Stimulated activated CD4-positive, alpha-beta T cell treated with anti-CD3 and anti-CD28 coated beads, Interleukin-12 subunit alpha, Interleukin-12 subunit beta, amount 100 ng/mL, for 4 hours (primary cell): Measurements from ENCODE around the gene PSMD8.
A peak's percentile ranks its signal among the peaks of the same experiment; 100 is the strongest.

Experiments used
- DNase-seq: peaks from one replicate; pipeline ENCODE4 v3.0.0-alpha.2; 2020

Gene PSMD8

GRCh38 chr19:38412961-38413360 is 38.6 kb downstream of the PSMD8 start:
- no peak for DNase-seq

GRCh38 chr19:38413416-38413815 is 39.0 kb downstream of the PSMD8 start:
- DNase-seq: no peak

DNA sequence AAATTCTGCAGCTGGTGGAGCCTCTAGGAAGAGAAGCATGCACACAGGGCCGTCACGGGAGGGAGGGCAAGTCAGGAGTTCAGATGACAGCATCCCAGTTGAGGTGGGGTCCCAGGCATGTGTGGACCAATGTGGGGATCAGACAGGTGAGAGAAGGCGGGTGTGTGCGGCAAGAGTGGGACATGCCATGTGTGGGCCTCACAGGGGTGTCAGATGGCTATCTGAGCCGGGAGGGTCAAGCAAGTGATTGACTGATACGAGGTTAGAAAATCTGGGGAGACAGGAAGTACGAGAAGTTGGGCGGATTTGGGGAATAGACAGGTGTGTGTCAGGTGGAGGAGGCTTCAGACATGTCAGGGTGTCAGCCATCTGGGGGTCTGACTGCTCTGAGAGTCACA is 42.8 kb downstream of the PSMD8 start:
- no peak for DNase-seq

DNA sequence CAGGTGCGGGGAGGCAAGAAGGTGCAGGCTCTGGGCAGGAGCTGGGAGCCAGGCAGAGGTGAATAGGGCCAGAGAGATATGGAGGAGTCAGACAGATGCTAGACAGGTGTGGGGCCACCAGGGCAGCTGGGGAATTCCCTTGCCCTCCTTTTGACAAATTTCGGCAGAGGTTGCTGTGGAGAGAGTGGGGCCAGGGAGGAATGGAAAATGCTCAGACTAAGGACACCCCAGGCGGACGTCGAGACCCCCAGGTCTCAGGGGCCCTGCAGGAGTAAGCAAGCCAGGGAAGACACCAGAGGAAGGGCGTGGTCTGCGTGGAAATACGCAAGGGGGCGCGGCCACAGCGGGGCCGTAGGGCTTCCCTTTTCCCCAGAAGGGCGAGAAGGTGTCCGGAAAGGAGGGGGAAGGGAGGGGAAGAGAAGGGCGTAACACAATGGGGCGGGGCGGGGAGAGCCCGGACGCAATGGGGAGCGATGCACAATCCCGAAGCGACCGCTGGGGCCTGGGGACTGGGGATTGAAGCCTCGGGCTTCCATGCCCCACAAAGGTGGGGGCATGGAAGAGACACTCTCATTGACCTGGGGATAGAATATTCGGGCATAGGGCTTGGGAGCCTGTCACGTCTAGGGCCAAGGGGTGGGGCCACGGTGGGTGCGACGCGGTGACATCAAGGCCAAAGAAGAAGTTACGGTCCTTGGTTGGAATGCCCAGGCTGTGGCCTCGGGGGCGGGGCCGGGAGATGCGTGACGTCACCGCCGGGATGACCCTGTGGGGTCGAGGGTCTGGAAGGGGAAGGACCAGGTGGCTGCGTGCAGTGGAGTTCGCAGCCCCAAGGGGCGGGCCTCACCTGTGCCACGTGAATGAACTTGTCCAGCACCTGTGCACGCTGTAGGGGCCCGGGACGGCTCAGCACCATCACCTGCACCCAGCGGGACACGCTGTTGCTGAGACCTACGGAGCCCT is 43.5 kb downstream of the PSMD8 start:
- peak; percentile 57 for DNase-seq

DNA sequence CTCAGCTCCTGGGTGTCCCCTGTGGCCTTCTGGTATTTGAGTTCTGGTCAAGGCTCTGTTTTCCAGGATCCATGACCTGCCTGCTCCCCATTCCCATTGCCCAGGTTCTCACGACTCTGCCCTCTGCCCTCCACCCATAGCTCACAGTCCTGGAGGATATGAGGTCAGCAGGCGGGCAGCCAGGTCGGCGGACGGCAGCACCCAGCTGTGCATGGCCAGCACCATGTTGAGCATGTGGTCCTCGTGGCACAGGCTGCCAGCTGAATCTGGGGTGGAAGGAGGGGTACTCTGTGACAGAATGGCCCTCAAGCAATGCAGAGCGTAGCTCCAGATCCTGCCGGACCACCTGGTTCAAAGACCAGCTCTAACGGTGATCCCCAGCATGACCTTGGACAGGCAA is 46.6 kb downstream of the PSMD8 start:
- DNase-seq: no peak

- DNase-seq: no peak
Observed at GRCh38 chr19:38421856-38422255, 47.5 kb downstream of the PSMD8 start.

DNA sequence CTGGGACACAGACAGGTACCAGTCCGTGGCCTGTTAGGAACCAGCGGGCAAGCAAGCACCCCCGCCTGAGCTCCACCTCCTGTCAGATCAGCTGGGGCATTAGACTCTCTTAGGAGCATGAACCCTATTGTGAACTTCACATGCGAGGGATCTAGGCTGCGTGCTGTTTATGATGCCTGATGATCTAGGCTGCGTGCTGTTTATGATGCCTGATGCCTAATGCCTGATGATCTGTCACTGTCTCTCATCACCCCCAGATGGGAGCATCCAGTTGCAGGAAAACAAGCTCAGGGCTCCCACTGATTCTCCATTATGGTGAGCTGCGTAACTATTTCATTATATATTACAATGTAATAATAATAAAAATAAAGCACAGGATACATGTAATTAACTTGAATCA is 48.1 kb downstream of the PSMD8 start:
- DNase-seq: no peak

- DNase-seq: no peak
Observed at GRCh38 chr19:38424272-38424671, 49.9 kb downstream of the PSMD8 start.

GRCh38 chr19:38425222-38425809 is 50.9 kb downstream of the PSMD8 start:
- no peak for DNase-seq

- DNase-seq: peak; percentile 49
Observed at GRCh38 chr19:38425810-38426466, 51.6 kb downstream of the PSMD8 start, which contains the start of gene RASGRP4. Gene RASGRP4, minus strand, starts transcription at chr19:38426219. Its CDS starts 128 bp downstream, at chr19:38426091.

GRCh38 chr19:38427035-38427677 is 52.8 kb downstream of the PSMD8 start:
- peak; percentile 33 for DNase-seq

DNA sequence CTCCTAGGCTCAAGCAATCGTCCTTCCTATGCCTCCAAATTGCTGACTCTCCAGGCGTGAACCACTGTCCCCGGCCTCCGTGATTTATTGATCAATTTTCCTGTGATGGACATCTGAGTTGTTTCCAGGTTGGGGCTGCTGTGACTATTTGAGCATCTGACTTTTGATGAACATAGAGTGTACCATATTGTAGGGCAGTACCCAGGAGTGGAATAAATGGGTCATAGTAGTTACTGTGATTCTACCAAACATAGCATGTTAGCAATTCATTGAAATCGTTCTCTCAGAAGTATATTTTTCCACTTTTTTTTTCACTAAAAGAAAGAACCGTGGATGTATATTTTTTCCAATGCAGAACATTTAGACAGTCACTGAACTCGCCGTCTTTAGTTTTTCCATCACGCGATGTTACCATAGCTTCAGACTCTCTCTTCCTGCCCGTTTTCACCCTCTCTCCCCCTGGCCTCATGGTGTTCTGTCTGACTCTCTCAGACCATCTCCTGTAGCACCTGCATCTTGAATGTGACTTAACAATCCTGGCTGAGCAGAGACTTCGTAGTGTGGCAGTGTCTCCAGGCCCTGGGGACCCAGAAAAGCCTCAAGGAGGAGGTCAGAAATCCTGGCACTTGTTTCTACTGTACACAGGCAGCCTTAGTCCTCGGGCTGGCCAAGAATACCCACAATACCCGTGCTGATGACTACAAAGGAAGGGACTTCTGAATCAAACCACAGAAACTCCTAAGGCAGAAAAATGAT is 54.9 kb downstream of the PSMD8 start:
- peak; percentile 29 for DNase-seq

DNA sequence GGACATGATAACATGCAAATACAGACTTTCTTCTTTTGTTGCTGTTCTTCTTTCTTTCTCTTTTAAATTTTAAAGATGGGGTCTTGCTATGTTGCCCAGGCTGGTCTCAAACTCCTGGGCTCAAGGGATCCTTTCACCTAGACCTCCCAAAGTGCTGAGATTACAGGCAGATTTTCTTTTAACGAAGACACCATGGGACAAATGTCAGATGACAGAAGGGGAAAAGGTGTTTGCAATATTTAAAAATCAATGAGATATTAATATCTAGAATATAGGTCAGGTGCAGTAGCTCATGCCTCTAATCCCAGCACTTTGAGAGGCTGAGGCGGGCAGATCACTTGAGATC is 55.4 kb downstream of the PSMD8 start:
- no peak for DNase-seq

DNA sequence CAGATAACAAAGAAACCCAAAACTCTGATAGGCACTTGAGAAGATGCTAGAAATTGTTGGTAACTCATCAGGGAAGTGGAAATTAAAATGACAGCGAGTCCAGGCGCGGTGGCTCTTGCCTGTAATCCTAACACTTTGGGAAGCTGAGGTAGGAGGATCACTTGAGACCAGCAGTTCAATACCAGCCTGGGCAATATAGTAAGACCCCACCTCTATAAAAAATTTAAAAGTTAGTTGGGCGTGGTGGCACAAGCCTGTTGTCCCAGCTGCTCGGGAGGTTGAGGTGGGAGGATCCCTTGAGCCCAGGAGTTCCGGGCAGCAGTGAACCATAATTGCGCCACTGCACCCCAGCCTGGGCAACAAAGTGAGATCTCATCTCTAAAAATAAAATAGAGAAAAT is 56.6 kb downstream of the PSMD8 start:
- DNase-seq: no peak

DNA sequence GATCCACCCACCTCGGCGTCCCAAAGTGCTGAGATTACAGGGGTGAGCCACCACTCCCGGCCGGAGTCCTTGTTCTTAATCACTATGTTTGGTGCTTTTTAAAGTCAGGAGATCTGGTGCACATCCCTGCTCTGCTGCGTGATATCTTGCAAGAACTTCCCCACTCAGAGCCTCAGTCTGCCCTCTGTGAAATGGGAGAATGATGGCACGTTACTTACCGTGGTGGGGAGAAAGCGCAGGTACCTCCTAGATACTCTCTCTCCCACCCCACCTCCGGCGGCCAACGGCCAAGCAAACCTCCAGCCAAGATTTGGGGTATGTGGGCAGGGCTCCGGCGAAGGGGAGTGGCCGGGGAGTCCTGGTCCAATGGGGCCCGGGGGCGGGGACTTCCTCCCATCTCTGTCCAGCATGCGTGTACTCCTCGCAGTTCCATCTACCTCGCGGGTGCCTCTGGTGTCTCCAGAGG is 58.9 kb downstream of the PSMD8 start, which contains the start of gene RYR1:
TSS of gene RYR1 (plus strand) at position 424 of the 466 bp plus-strand sequence. CDS start 139 bp downstream, outside the sequence.
- peak; percentile 64 for DNase-seq
